ENCODE results near the gene THSD7B. TPM values are rescaled to one million over a fixed set of nuclear protein-coding genes. Genes with fewer than 3 reads are reported as not detected.
A peak's percentile ranks its signal among the peaks of the same experiment; 100 is the strongest.

THSD7B gene
- total RNA-seq, 1 experiment from 2014 or later: not detected

GRCh38 chr2:137192366-137193310 lies 427.3 kb downstream of the THSD7B start:
- peak; percentile 13 for DNase-seq (ENCODE audit: low spot score)

DNA sequence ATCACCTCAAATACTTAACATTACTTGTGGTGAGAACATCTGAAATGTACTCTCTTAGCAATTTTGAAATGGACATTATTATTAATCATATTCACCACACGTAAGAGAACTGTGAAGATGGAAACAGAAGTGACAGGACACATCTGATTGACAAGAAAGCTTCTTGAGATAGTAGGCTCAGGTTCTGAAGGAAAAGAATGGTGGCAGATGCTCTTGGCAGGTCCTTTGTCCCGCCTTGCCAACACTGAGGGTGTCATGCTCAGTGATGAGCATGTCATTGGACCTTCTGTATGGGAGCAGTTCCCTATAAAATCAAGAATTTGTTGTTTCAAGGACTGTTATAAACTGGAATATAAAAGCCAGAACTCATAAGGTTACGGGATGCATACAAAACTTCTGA lies 428.1 kb downstream of the THSD7B start:
- DNase-seq (ENCODE audit: low spot score): no peak

DNA sequence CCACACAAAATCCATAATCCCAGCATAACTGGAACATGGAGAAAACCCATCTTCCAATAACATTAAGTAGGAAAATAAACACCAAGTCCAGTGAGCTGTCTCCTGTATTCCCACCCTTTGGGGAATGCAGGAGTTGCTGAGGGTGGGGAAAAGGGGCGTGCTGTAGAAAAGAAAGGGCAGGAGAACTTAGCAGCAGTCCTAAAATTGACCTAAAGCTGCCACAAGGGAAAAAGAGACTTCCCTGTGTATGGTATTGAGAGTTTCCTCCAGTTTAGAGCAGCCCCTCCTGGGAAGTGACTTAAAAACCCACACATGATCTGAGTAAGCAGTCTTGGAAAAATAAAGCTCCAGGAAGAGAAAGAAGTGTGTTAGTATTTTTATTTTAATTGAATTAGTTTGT lies 428.8 kb downstream of the THSD7B start:
- no peak for DNase-seq (ENCODE audit: low spot score)

DNA sequence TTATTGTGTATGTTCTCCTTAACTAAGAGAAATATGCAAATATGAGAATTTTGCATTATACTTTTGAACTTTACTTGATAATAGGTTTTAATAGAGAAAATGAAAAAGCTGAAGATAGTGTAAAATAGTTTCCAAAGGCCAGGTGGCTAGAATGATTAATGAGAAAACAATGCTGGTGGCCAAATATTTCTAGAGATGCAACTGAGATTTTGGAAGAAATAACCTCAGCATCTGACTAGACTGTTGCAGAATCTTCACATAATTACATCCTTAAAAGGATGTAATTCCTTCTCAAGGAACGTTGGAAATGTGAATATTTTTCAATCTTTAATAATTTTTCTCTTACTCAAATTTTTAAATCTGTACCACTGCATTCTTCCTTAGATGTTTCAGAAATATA lies 434.4 kb downstream of the THSD7B start:
- no peak for DNase-seq (ENCODE audit: low spot score)

- no peak for DNase-seq (ENCODE audit: low spot score)
Measured at GRCh38 chr2:137202318-137202717, 437.0 kb downstream of the THSD7B start.

DNA sequence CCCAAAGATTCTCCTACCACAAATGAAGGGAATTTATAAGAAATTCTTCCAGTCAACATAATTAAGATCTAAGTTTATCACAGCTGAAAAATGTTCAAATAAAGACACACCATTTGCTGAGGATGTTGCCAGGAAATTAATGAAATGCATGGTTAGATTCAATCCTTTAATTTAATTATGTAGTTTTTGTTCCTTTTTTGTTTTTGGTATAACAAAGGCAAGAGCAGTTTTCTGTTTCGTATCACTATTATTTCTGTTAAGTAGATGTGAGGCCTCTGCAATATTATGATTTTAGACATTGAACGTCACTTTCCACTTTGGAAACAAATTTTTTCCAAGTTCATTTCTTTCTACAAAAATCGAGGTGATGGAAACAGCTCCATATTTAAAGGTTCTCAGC lies 440.0 kb downstream of the THSD7B start:
- no peak for DNase-seq (ENCODE audit: low spot score)

DNA sequence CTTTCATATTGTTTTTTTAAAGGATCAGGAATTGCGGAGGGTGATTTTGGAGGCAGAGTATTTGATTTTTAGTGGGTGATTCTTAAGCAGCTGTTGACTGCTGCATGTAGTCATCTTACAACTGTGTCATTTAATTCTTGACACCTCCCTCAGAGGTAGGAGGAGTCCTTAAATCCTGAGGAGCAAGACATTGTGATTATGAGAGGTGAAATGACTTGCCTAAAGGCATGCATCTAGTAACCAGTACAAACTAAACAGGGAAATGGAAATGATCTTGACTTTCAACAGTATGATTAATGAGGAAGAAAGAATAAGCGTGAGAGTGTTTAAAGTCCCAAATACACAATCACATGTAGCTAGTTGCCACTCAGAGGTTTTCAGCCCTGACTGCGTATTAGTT lies 440.7 kb downstream of the THSD7B start:
- DNase-seq (ENCODE audit: low spot score): no peak

- DNase-seq (ENCODE audit: low spot score): no peak
Measured at GRCh38 chr2:137207030-137207429, 441.7 kb downstream of the THSD7B start.

GRCh38 chr2:137208431-137208891 lies 443.1 kb downstream of the THSD7B start:
- DNase-seq (ENCODE audit: low spot score): peak; percentile 15

DNA sequence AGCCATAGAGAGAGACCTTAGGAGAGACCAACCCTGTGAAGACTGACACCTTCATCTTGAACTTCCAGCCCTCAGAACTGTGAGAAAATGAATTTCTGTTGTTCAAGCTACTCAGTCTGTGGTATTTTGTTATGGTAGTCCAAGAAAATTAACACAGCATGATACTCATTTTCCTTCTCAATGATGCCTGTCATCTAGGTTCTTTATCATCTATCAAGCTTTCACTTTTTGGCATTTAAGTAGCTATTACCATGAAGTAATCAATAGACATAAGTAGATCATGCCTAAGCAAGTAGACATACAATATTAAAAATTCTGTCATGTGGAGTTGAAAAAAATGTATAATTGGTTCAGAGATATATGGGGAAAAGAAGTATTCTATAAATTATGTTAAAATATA lies 444.7 kb downstream of the THSD7B start:
- no peak for DNase-seq (ENCODE audit: low spot score)

- no peak for DNase-seq (ENCODE audit: low spot score)
Measured at GRCh38 chr2:137211761-137212160, 446.4 kb downstream of the THSD7B start.

DNA sequence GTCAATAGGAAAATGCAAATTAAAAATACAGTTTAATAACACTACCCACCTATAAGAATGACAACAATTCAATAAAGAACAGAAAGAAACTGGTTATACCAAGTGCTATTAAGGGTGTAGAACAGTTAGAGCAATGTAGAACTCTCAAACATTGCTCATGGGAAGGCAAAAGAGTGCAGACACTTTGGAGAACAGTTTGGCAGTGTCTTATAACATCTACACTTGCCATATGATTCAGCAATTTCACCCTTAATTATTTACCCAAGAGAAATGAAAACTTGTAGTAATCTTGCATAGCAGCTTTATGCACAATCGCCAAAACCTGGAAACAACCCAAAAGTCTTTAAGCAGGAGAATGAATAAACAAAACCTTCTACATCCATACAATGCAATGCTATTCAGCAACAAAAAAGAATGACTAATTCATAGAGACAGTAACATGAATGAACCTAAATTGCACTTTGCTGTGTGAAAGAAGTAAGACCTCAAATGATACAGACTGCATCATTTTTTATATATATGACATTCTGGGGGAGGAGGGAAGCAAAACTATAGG lies 455.2 kb downstream of the THSD7B start:
- no peak for DNase-seq (ENCODE audit: low spot score)

GRCh38 chr2:137221797-137222492 lies 456.6 kb downstream of the THSD7B start:
- DNase-seq (ENCODE audit: low spot score): no peak

DNA sequence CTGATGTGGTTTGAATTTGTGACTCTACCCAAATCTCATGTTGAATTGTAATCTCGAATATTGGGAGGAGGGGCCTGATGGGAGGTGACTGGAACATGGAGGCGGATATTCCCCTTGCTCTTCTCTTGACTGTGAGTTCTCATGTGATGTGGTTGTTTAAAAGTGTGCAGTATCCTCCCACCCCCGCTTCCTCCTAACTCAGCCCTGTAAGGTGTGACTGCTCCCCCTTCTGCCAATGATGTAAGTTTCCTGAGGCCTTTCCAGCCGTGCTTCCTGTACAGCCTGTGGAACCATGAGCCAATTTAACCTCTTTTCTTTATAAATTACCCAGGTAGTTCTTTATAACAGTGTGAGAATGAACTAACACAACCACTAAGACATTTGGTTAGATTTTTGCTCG lies 458.4 kb downstream of the THSD7B start:
- DNase-seq (ENCODE audit: low spot score): no peak

GRCh38 chr2:137228566-137228965 lies 463.2 kb downstream of the THSD7B start:
- no peak for DNase-seq (ENCODE audit: low spot score)

GRCh38 chr2:137229834-137230233 lies 464.5 kb downstream of the THSD7B start:
- no peak for DNase-seq (ENCODE audit: low spot score)

DNA sequence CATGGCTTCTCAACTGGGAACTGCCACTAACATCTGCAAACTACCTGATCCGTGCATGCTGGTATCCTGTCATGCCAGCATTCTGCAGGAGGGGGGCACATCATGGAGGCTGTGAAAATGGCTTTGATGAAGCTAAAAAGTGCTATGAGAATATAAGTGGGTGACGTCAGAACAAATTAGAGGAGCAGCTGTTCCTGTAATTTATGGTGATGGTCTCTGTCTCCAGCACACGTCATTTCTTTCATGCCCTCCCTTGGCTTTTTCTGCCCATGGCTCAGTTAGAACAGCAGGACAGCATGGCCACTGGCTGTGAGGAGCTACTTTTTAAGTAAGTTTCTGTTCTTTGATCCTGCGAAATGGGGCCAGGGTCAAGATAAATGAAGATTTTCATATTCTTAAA lies 466.3 kb downstream of the THSD7B start:
- DNase-seq (ENCODE audit: low spot score): no peak

DNA sequence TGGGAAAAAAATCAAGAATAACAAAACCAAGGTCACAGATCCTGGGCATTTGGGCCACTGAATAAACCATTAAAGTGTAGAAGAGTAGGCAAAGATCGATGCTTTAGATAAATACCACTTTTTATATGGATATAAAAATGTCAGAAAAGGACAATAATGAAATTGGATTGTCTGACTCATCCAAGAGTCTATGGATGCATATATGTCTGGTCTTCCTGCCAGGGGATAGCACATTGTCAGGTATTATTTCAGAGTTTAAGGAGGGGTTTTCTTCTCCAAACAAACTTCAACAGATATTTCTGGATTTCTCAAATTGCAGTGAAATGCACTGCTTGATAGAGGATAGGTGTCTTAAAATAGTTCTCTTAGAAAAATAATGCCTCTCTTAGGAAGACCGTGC lies 466.7 kb downstream of the THSD7B start:
- no peak for DNase-seq (ENCODE audit: low spot score)

DNA sequence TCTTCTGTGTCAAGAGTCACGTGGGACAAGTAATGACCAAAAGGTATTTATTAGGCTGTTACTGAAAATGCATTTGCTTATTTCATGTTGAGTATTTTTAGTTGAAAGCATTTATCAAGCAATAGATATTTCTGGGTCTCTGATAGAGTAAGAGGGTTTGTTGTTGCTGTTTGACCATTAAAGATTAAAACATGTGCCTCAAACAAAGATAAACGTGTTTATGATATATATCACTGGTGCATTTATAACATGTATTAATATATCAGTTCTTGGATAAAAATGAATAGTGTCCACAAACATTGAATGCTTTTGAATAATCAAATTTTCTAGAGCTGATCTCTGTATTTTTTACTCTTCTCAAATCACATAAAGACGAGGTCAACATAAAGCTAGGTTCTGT lies 467.7 kb downstream of the THSD7B start:
- no peak for DNase-seq (ENCODE audit: low spot score)

DNA sequence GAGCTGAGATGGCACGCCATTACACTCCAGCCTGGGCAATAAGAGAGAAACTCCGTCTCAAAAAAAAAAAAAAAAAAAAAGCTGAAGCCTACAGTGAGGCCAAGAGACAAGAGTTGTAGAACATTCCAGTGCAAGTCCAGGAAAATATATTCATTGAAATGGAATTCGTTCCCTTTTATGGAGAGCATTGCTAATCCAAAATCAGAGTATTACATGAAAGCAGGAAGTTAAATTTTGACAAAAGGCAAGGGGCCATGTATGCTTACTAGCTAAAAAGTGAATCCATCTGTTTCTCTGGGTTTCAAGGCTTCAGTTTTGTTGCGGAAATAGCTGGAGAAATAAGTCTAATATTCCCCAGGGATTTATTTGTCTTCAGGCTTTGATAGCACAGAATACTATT lies 471.7 kb downstream of the THSD7B start:
- no peak for DNase-seq (ENCODE audit: low spot score)

DNA sequence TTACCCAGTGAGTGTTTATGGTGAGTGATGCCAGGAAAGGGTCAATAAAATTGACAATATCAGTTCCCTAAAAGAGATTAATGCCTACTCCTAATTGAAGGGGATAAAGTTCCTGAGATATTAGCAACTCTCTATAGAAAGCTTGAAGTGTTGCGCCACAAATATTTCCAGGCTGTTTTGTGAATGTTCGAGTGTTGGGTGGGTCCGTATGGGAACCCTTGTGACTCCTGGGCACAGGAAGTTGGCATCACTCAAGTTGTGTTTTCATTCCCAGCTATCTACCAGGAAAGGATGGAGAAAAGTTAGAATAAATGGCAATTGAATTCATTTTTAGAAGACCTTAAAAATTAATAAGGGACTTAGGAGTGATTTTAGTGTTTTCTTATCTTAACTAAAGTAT lies 472.7 kb downstream of the THSD7B start:
- no peak for DNase-seq (ENCODE audit: low spot score)

GRCh38 chr2:137249463-137250130 lies 484.3 kb downstream of the THSD7B start:
- DNase-seq (ENCODE audit: low spot score): no peak
